NCI-H1105 (cell line): ENCODE data around the gene GLB1L2.
"Not testable (repeated sequence)": the region's sequence is repeated elsewhere in the genome, so short reads cannot be mapped to it uniquely, and the experiment has no call there.

ENCODE experiments used
- DNase-seq: peaks from one replicate; lab custom pipeline; 2025; lab: John Stamatoyannopoulos, UW

Gene GLB1L2, protein sequence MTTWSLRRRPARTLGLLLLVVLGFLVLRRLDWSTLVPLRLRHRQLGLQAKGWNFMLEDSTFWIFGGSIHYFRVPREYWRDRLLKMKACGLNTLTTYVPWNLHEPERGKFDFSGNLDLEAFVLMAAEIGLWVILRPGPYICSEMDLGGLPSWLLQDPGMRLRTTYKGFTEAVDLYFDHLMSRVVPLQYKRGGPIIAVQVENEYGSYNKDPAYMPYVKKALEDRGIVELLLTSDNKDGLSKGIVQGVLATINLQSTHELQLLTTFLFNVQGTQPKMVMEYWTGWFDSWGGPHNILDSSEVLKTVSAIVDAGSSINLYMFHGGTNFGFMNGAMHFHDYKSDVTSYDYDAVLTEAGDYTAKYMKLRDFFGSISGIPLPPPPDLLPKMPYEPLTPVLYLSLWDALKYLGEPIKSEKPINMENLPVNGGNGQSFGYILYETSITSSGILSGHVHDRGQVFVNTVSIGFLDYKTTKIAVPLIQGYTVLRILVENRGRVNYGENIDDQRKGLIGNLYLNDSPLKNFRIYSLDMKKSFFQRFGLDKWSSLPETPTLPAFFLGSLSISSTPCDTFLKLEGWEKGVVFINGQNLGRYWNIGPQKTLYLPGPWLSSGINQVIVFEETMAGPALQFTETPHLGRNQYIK

DNA sequence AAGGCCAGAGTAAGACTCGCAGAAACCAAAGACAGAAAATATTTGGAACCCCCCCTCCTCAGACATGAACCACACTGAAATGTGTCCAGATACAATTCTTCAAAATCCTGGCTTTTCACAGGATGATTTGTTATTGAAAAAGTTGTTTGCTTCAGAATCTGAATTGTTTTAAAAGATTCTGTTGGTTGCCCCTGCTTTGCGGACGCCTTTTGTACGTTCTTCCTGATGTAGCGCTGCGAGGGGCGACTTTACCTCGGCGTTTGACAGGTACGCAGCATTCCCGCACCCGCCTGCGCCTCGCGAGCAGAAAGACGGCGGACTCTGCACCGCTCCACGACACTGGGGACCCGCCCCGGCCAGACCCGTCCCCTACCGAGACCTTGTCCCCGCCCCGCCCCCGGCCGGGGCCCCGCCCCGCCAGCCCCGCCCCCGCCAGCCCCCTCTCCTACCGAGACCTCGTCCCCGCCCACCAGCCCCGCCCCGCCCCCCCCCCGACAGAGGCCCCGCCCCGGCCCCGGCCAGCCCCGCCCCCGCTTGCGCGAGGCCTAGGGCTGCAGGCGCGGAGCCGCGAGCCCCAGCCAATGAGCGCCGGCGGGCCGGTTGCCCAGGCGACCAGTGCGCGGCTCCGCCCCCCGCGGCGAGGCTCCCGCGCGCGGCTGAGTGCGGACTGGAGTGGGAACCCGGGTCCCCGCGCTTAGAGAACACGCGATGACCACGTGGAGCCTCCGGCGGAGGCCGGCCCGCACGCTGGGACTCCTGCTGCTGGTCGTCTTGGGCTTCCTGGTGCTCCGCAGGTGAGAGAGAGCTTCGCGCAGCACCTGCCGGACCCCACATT lies at the start of gene GLB1L2:
Gene GLB1L2 (plus strand): TSS at position 635 of the 835 bp plus-strand sequence. CDS start 74 bp downstream, at position 709.
- peak; percentile 87 for DNase-seq

DNA sequence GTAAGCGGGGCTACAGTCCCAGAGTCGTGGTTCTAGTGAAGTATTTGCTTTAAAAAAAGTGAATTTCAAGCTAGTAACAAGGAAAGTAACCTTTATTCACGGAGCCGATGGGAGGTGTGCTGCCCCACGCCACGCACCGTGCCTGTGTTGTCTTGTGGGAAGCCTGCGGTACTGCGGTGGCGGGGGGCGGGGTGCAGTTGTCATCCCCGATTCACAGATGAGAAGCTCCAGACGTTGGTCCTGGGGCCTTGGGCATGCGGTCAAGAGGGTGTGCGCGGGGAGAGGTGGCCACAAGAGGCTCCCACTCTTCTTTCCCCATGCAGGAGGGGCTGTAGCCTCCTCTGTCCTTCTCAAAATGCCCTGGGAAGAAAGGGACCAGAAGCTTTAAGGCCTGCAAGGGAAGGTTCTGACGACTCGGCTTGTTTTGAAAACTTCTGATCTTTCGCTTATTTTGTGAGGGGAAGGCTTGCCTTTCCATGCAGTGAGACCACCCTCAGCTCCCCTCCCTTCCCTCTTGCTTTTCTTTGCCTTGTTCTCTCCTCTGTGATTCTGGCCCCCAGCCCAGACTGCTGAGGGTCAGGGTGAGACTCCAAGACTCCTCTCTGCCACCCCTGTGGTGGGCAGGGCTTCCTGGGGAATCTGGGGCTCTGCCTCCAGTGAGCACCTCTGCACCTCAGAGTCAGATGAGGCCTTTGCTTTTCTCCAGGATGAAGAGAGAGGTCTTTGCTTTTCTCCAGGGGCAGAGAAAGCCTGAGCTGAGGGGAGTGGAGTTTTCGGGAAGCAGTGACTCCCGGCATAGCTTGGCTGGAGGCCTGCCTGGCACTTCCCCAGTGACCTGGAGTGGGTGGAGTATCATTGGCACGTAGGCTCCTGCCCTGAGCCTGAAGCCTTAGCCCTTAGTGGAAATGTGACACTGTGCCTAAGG lies 49.4 kb upstream of the GLB1L2 start:
- no peak for DNase-seq

DNA sequence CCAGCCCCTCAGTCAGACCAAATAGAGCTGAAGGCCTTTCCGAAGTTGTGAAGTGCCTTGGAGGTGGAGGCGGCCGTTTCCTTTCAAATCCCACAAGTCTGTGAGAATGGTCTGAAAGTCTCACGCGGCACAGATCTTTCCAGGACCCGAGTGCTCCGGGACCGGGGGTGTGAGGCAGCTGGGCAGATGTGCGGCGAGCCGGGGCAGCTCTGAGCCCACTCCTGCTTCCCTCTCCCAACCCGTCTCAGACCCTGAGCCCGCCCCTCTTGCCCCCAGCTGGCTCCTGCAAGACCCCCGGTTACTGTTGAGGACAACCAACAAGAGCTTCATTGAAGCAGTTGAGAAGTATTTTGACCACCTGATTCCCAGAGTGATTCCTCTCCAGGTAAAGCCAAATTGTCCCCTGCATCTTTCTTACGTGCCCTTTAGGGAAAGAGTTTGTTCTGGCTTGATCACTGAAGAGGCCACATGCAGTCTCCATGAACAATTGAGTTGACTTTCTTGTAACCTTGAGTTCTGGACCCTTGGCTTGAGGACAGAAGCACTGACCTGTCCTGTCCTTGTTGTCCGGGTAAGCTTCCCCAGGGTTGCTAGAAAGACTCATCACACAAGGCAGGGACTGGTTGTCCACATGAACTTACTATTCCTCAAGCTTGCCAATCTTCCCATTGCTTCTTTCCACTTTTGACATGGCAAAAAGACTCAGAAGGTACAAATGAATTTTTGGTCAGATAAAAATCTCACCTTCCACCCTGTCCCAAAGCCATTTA lies 48.1 kb upstream of the GLB1L2 start:
- no peak for DNase-seq

DNA sequence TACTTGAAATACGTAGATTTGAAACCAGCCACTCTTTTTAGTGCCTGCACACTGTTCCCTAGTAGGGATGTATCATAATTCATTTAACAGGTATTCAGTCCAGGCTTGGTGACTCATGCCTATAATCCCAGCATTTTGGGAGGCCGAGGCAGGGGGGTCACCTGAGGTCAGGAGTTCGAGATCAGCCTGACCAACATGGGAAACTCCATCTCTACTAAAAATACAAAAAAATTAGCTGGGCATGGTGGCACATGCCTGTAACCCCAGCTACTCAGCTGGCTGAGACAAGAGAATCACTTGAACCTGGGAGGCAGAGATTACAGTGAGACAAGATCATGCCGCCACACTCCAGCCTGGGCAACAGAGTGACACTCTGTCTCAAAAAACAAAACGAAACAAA lies 47.4 kb upstream of the GLB1L2 start:
- not testable (repeated sequence) for DNase-seq

DNA sequence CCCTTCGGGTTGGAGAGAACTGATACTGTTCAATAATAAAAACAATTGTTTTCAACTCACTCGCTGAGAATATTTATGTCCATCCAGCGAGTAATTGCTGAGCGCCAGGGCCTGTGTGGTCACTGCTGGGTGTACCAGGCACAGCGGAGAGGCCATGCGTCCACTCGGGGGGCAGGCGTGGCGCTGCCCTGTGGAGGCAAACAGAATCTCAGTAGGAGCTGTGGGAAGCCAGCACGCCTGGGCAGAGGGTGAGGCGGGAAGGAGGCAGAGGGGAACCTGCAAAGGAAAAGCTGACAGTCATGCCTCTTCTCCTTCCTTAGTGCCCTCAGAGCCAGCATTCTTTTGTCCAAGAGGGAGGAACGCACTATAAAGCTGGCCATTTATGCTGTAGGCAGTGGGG lies 44.2 kb upstream of the GLB1L2 start:
- no peak for DNase-seq

DNA sequence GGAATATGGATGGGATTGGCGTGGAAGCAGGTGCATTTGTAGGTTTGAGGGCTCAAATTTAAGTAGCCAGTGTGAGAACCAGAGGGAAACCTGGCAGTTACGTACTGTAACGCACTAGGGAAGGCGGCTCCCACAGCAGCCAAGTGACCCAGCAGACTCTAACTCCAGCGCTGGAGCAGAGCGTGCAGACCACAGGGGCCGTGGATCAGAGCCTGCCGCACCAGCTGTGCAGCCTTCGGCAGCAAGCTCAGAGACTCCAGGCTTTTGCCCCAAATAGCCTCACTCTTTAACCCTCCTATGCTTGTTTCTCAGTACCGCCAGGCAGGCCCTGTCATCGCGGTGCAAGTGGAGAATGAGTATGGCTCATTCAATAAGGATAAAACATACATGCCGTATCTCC lies 43.3 kb upstream of the GLB1L2 start:
- no peak for DNase-seq

DNA sequence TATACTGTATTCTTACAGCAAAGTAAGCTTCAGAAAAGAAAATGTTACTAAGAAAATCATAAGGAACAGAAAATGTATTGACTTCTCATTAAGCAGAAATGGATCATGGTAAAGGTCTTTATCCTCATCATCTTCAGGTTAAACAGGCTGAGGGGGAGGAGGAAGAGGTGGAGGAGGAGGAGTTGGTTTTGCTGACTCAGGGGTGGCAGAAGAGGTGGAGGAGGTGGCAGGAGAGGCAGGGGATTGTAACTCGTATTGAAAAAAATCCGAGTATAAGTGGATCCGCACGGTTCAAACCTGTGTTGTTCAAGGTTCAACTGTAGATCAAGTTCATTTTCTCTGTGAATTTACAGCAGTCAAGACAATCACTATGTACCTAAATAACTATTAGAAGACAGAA lies 42.6 kb upstream of the GLB1L2 start:
- no peak for DNase-seq

DNA sequence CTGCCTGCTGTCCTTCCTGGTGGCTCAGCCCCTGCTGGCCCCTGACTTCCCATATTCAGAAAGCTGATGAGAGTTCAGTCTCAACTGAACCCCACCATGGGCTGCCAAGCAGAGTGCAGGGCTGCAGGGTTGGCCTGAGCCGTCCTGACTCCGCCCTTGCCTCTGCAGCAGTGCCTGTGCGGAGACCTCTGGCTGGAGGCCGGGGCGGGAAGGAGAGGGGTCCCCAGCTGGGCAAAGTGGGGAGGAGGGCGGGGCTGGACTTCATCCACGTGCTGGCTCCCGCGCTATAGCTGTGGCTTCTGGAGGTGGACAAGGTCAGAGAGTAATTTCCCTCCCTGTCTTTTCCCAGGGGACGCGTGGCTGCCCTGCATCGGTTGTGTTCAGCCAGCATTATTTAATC lies 42.0 kb upstream of the GLB1L2 start:
- no peak for DNase-seq

DNA sequence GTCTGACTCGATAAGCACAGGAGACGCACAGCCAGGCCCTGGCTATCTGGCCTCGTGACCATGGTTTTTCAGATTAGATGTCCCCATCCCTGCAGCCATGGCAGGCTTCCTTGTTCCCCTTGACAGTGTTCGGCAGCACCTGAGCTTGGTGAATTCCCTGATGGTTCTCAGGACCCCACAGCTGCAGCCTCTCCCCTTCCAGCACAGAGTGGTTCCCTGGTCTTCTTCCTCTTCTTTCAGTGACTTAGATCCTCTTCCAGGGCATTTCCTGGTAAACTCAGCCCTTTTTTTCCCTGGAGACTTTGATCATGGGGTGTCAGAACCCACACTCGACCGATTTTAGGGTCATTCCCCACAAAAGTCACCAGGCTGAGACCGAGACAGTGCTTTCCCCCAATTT lies 41.1 kb upstream of the GLB1L2 start:
- no peak for DNase-seq

DNA sequence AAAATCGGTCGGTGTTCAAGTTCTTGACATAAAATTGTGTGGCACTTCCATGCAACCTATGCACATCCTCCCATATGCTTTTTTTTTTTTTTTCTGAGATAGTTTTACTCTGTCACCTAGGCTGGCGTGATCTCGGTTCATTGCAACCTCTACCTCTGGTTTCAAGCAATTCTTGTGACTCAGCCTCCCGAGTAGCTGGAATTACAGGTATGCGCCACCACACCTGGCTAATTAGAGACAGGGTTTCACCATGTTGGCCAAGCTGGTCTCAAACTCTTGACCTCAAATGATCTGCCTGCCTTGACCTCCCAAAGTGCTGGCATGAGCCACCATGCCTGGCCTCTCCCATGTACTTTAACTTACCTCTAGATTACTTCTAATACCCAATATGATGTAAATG lies 40.6 kb upstream of the GLB1L2 start:
- no peak for DNase-seq

DNA sequence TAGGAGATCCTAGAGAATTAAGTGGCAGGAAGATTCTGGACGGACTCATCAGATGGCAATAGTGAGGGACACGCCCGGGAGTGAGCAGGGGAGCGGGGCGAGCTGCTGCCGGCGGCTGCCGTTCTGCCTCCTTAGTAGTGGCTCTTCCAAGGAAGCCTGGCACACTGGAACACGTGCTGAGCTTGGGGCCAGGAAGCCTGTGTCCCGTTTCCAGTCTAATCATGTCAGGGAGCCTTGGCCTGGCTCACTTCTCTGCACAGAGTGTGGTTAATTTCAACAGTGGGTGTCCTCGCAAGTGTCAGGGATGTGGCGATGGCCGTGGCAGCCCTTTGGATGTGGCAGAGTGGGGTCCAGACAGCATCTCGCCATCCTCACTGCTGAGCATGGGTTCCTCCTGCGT lies 39.1 kb upstream of the GLB1L2 start:
- DNase-seq = no peak

DNA sequence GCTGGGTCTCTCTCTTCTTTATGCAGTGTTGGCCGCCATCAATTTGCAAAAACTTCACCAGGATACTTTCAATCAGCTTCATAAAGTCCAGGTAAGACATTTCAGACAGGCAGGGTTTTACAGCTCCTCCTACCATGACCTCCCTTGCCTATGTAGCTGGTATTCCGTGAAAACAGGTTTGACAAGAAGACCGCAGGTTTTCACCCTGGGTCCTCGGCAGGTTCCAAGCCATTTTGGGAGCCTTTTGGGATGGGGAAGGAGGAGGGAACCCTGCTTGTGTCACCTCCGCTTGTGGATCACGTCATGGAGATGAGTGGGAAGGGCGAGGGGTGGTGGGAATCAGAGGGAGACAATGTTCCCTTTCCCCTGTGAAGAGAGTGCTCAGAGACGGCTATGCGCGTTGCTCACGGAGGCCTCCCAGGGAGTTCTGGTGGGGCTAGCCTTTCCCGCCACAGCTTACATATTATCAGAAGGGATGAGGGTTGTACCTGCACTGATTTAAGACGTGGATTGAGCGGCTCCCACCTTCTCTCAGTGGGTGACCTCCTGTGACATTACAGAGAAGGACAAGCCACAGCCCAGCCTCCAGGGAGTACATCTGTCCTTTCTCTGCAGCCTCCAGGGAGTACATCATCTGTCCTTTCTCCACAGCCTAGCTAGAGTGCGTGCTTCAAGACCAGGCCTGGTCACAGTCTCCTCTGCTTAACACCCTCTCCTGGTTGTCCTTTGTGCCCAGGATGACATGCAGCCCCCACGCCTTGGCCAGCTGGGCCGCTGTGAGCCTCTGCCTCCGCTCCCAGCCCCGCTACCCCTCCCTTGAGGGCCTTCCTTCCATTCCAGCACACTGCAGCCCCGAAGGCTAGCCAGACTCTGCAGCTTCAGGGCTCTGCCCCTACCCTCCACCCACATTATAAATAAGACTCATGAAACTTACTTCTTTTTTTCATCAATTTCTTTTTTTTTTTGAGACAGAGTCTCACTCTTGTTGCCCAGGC lies 38.4 kb upstream of the GLB1L2 start:
- no peak for DNase-seq

DNA sequence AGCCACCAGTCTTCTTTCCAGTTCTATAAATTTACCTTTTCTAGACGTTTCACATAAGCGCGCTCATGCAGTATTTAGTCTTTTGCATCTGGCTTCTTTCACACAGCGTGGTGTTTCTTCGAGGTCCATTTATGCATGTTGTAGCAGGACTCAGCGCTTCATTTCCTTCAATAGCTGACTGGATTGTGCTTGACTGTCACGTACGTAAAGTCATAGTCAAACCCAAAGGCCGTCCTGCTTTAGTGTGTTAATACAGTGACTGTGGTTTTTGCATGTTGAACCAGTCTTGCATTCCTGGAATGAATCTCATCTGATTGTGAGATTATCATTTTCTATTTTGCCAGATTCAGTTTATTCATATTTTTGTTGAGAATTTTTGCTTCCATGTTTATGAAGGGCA lies 37.1 kb upstream of the GLB1L2 start:
- no peak for DNase-seq

DNA sequence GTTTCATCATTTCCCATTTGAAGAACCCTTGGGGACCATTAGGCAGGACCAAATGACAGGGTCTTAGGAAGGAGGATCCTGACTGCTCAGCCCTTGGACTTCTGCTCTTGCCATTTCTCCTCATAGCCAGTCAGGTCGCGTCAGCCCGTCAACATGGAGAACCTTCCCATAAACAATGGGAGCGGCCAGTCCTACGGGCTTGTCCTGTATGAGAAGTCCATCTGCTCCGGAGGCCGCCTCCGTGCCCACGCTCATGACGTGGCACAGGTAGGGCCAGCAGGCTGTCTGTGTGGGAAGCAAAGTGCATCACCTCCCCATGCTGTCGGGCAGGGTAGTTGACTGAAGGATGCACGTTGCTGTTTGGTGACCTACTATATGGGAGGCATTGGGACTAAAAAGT lies 19.6 kb upstream of the GLB1L2 start:
- DNase-seq = no peak

DNA sequence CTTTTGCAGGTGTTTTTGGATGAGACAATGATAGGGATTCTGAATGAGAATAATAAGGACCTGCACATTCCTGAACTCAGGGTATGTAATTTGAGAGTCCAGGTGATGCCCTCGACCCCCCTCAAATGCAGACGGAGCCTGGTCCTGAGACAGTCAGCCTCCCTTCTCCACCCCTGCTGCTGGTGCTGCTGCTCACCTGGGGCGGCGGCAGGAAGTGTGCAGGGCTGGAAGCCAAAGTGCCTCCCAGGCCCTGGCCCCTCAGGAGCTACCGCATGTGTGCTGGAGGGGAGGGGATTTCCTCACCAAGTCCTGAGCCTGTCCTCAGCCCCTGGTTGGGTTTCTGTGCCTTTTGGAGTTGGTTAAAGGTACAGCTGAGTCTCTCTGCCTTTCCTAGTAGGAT lies 19.0 kb upstream of the GLB1L2 start:
- DNase-seq = no peak

DNA sequence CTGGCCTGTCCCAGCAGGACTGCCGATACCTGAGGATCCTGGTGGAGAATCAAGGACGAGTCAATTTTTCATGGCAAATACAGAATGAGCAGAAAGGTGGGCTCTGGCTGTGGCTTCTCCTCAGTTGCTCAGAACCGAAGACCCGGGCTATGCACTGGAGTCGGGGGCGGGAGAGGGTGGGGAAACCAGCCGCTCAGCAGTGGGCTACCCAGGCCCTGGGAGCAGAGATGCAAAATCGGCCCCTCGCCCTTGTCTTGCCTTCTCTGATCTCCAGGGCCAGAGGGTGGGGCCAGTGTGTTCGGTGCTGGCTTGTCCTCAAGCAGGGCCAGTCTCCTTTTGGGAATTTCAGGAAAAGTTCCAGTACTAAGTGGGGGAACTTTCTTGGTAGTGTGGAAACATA lies 18.4 kb upstream of the GLB1L2 start:
- DNase-seq = no peak

DNA sequence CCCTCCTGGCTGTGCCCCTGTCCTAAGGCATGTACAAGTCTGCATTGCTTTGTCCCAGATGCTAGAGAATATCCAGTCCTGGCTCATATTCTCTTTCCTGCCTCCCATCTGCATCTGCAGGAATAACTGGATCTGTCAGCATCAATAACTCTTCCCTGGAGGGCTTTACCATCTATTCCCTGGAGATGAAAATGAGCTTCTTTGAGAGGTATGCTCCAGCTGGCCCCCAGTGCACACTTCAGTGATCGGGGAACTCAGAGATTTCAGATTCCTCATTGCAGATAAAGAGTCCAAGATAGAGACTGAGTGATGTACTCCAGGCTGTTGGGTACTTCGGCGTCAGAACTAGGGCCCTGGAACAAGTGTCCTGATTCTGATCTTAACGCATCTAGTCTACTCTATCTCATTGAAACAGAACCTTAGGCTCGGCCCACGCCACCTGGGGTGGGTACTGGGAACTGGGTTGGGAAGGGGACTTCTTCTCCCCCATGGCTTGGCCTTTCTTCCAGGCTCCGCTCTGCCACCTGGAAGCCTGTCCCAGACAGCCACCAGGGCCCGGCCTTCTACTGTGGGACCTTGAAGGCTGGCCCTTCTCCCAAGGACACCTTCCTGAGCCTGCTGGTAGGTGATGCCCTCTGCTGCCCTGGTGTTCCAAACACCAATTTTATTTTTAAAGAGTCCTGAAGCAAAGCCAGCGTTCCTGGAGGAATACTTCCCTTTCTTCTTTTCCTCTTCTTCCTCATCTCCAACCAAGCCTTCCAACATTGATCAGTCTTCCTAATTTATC lies 17.8 kb upstream of the GLB1L2 start:
- DNase-seq = no peak

DNA sequence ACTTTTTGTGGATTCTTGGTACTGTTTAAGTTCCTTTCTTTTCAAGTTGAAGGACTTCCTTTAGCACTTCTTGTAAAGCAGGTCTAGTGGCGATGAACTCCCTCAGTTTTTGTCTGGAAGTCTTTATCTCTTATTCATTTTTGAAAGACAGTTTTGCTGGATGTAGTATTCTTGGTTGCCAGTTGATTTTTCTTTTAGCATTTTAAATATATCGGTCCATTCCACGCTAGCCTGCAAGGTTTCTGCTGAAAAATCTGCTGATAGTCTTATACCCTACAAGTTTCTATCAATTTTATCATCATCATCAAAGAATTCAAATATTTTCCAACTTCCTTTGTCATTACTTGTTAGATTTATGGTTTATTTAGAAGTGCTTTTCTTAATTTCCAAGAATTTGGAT lies 14.7 kb upstream of the GLB1L2 start:
- DNase-seq = no peak

DNA sequence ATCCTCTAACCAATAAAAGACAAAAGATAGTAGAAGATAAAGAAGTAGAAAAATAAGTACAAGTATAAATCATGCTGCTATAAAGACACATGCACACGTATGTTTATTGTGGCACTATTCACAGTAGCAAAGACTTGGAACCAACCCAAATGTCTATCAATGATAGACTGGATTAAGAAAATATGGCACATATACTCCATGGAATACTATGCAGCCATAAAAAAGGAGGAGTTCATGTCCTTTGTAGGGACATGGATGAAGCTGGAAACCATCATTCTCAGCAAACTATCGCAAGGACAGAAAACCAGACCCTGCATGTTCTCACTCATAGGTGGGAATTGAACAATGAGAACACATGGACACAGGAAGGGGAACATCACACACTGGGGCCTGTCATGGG lies 10.4 kb upstream of the GLB1L2 start:
- not testable (repeated sequence) for DNase-seq
